ENCODE measurements around the gene FAM221B.

FAM221B gene

GRCh38 chr9:35828716-35829083 lies at the start of gene FAM221B:
Gene FAM221B, minus strand, starts transcription at chr9:35828732. Its CDS starts 2,571 bp downstream, at chr9:35826161.
- no peak for DNase-seq (ENCODE audit: low read depth in 2 of 3, low spot score in 1 of 3)

GRCh38 chr9:35872505-35872904 lies 44.0 kb upstream of the FAM221B start:
- no peak for DNase-seq (ENCODE audit: low read depth in 2 of 3, low spot score in 1 of 3)

- DNase-seq (ENCODE audit: low read depth in 2 of 3, low spot score in 1 of 3): no peak
Measured at GRCh38 chr9:35871545-35871944, 43.0 kb upstream of the FAM221B start.

- DNase-seq (ENCODE audit: low read depth in 2 of 3, low spot score in 1 of 3): no peak
Measured at GRCh38 chr9:35870351-35870923, 41.9 kb upstream of the FAM221B start, which contains the start of gene OR13J1. Gene OR13J1, minus strand, starts transcription at chr9:35870401. Its CDS starts 0 bp downstream, at chr9:35870401.

- DNase-seq (ENCODE audit: low read depth in 2 of 3, low spot score in 1 of 3): no peak
Measured at GRCh38 chr9:35869621-35870216, 41.2 kb upstream of the FAM221B start.

GRCh38 chr9:35868933-35869332 lies 40.4 kb upstream of the FAM221B start:
- no peak for DNase-seq (ENCODE audit: low read depth in 2 of 3, low spot score in 1 of 3)

- DNase-seq (ENCODE audit: low read depth in 2 of 3, low spot score in 1 of 3): no peak
Measured at GRCh38 chr9:35867538-35867937, 39.0 kb upstream of the FAM221B start.

GRCh38 chr9:35864695-35865255 lies 36.2 kb upstream of the FAM221B start:
- no peak for DNase-seq (ENCODE audit: low read depth in 2 of 3, low spot score in 1 of 3)

GRCh38 chr9:35863583-35863982 lies 35.1 kb upstream of the FAM221B start:
- DNase-seq (ENCODE audit: low read depth in 2 of 3, low spot score in 1 of 3): no peak

- no peak for DNase-seq (ENCODE audit: low read depth in 2 of 3, low spot score in 1 of 3)
Measured at GRCh38 chr9:35862328-35862727, 33.8 kb upstream of the FAM221B start.

- DNase-seq (ENCODE audit: low read depth in 2 of 3, low spot score in 1 of 3): no peak
Measured at GRCh38 chr9:35861161-35861897, 32.8 kb upstream of the FAM221B start.

GRCh38 chr9:35859990-35860339 lies 31.4 kb upstream of the FAM221B start:
- no peak for DNase-seq (ENCODE audit: low read depth in 2 of 3, low spot score in 1 of 3)

- no peak for DNase-seq (ENCODE audit: low read depth in 2 of 3, low spot score in 1 of 3)
Measured at GRCh38 chr9:35859310-35859989, 30.9 kb upstream of the FAM221B start.

- DNase-seq (ENCODE audit: low read depth in 2 of 3, low spot score in 1 of 3): no peak
Measured at GRCh38 chr9:35858458-35858857, 29.9 kb upstream of the FAM221B start.

- no peak for DNase-seq (ENCODE audit: low read depth in 2 of 3, low spot score in 1 of 3)
Measured at GRCh38 chr9:35856882-35857281, 28.4 kb upstream of the FAM221B start.

- no peak for DNase-seq (ENCODE audit: low read depth in 2 of 3, low spot score in 1 of 3)
Measured at GRCh38 chr9:35856206-35856605, 27.7 kb upstream of the FAM221B start.

GRCh38 chr9:35854091-35854762 lies 25.7 kb upstream of the FAM221B start:
- DNase-seq (ENCODE audit: low read depth in 2 of 3, low spot score in 1 of 3): no peak

GRCh38 chr9:35852876-35853865 lies 24.6 kb upstream of the FAM221B start:
- DNase-seq (ENCODE audit: low read depth in 2 of 3, low spot score in 1 of 3): no peak

- no peak for DNase-seq (ENCODE audit: low read depth in 2 of 3, low spot score in 1 of 3)
Measured at GRCh38 chr9:35852267-35852815, 23.8 kb upstream of the FAM221B start.
